Middle frontal gyrus (tissue), 1 donor: ENCODE results near the gene PGAM5.
"Not testable (repeated sequence)": the region's sequence is repeated elsewhere in the genome, so short reads cannot be mapped to it uniquely, and the experiment has no call there.

Source experiments
- DNase-seq: peaks from one replicate; pipeline ENCODE4 v3.0.0-alpha.2; 2015; ENCODE audit warnings: low spot score; ENCODE audit errors: extremely low spot score

PGAM5 gene

GRCh38 chr12:132687211-132688164 lies 23.2 kb upstream of the PGAM5 start, which contains the start of the genes POLE and PXMP2:
POLE (minus strand) TSS chr12:132687342; CDS start chr12:132687315, 27 bp downstream.
PXMP2 (plus strand) TSS chr12:132687587; CDS start chr12:132687671, 84 bp downstream.
- DNase-seq: peak; percentile 90

- DNase-seq: no peak
Measured at GRCh38 chr12:132689227-132689626, 21.4 kb upstream of the PGAM5 start.

GRCh38 chr12:132690112-132690511 lies 20.5 kb upstream of the PGAM5 start:
- no peak for DNase-seq

GRCh38 chr12:132692030-132692429 lies 18.6 kb upstream of the PGAM5 start:
- DNase-seq: not testable (repeated sequence)

- DNase-seq: not testable (repeated sequence)
Measured at GRCh38 chr12:132694888-132695287, 15.8 kb upstream of the PGAM5 start.

- no peak for DNase-seq
Measured at GRCh38 chr12:132695431-132695830, 15.2 kb upstream of the PGAM5 start.

- no peak for DNase-seq
Measured at GRCh38 chr12:132698341-132698740, 12.3 kb upstream of the PGAM5 start.

- DNase-seq: no peak
Measured at GRCh38 chr12:132700212-132700822, 10.3 kb upstream of the PGAM5 start.

- DNase-seq: no peak
Measured at GRCh38 chr12:132702640-132703039, 8.0 kb upstream of the PGAM5 start.

GRCh38 chr12:132703641-132704040 lies 7.0 kb upstream of the PGAM5 start:
- no peak for DNase-seq

- no peak for DNase-seq
Measured at GRCh38 chr12:132707241-132707640, 3.4 kb upstream of the PGAM5 start.

GRCh38 chr12:132708150-132708549 lies 2.5 kb upstream of the PGAM5 start:
- DNase-seq: no peak

- DNase-seq: no peak
Measured at GRCh38 chr12:132710043-132710404, 618 bp upstream of the PGAM5 start.

- DNase-seq: no peak
Measured at GRCh38 chr12:132711080-132711843, 620 bp downstream of the PGAM5 start.

GRCh38 chr12:132713123-132713522 lies 2.5 kb downstream of the PGAM5 start:
- no peak for DNase-seq

GRCh38 chr12:132715874-132716273 lies 5.2 kb downstream of the PGAM5 start:
- no peak for DNase-seq

- DNase-seq: no peak
Measured at GRCh38 chr12:132716356-132716755, 5.7 kb downstream of the PGAM5 start.

GRCh38 chr12:132717011-132717410 lies 6.4 kb downstream of the PGAM5 start:
- DNase-seq: no peak

- no peak for DNase-seq
Measured at GRCh38 chr12:132717531-132718387, 7.1 kb downstream of the PGAM5 start.

GRCh38 chr12:132718644-132719043 lies 8.0 kb downstream of the PGAM5 start:
- no peak for DNase-seq
